HepG2 (cell line): ENCODE measurements around the gene IRF2. TPM values are rescaled to one million over a fixed set of nuclear protein-coding genes. Genes with fewer than 3 reads are reported as not detected.
A peak's percentile ranks its signal among the peaks of the same experiment; 100 is the strongest.

Source experiments
- ARNTL ChIP-seq: sonication (generic); formaldehyde crosslinking; IDR thresholded peaks from 2 replicates; pipeline ENCODE4 v1.4.0; 2020; ENCODE audit warnings: mild to moderate bottlenecking, missing genetic modification reagents
- ATM ChIP-seq: fragments of 450-650 bp; IDR thresholded peaks from 2 replicates; pipeline ENCODE4 v1.7.1; 2017; ENCODE audit warnings: mild to moderate bottlenecking, borderline replicate concordance
- BHLHE40 ChIP-seq: IDR thresholded peaks from 2 replicates; pipeline ENCODE4 v1.6.1; 2011; ENCODE audit warnings: low read length, improper control_type of control experiment
- CBX2 ChIP-seq, 2 experiments: fragments of 200-600 bp in 1 of 2; sonication (generic); formaldehyde crosslinking in 1 of 2; IDR thresholded peaks; 2 replicates each; pipeline versions ENCODE4 v1.7.0 to v1.8.1; 2018 to 2022; ENCODE audit warnings: low read depth in 2 of 2, low read length in 1 of 2, mild to moderate bottlenecking in 1 of 2, missing genetic modification reagents in 1 of 2
- GABPA ChIP-seq, 2 experiments: IDR thresholded peaks; 2 replicates each; pipeline ENCODE4 v1.6.1; 2011 to 2016; ENCODE audit warnings: low read depth in 2 of 2, low read length in 1 of 2, missing biosample characterization in 1 of 2, missing genetic modification characterization in 1 of 2
- KLF9 ChIP-seq: IDR thresholded peaks from 2 replicates; pipeline ENCODE4 v1.6.1; 2016; ENCODE audit warnings: low read depth
- PAF1 ChIP-seq: IDR thresholded peaks from 2 replicates; pipeline ENCODE4 v1.6.1; 2016; ENCODE audit warnings: missing genetic modification reagents, missing compliant biosample characterization
- SNAI1 ChIP-seq: sonication (generic); formaldehyde crosslinking; IDR thresholded peaks from 2 replicates; pipeline ENCODE4 v1.5.0; 2020; ENCODE audit warnings: mild to moderate bottlenecking, missing genetic modification reagents, borderline replicate concordance
- SOX5 ChIP-seq: IDR thresholded peaks from 2 replicates; pipeline ENCODE4 v1.6.1; 2016; ENCODE audit warnings: borderline replicate concordance
- SP5 ChIP-seq: IDR thresholded peaks from 2 replicates; pipeline ENCODE4 v1.6.1; 2016; ENCODE audit warnings: low read depth, borderline replicate concordance
- SRF ChIP-seq: IDR thresholded peaks from 2 replicates; pipeline ENCODE4 v1.6.1; 2011; ENCODE audit warnings: mild to moderate bottlenecking, low read depth, low read length, moderate library complexity
- TBX3 ChIP-seq: fragments of 450-650 bp; IDR thresholded peaks from 2 replicates; pipeline ENCODE4 v1.6.1; 2017; ENCODE audit warnings: antibody characterized with exemption, mild to moderate bottlenecking, inconsistent platforms, borderline replicate concordance
- ZIK1 ChIP-seq: sonication (generic); formaldehyde crosslinking; IDR thresholded peaks from 2 replicates; pipeline ENCODE4 v1.5.0; 2020; ENCODE audit warnings: mild to moderate bottlenecking, low read depth, missing genetic modification reagents, borderline replicate concordance
- ZNF343 ChIP-seq: sonication (generic); formaldehyde crosslinking; IDR thresholded peaks from 2 replicates; pipeline ENCODE4 v1.4.0; 2020; ENCODE audit warnings: mild to moderate bottlenecking, missing genetic modification reagents
- ZNF431 ChIP-seq: sonication (generic); formaldehyde crosslinking; IDR thresholded peaks from 2 replicates; pipeline ENCODE4 v1.9.0; 2022; ENCODE audit warnings: missing genetic modification reagents, low read depth, mild to moderate bottlenecking, borderline replicate concordance
- ZNF501 ChIP-seq: sonication (generic); formaldehyde crosslinking; IDR thresholded peaks from 2 replicates; pipeline ENCODE4 v1.5.1; 2020; ENCODE audit warnings: mild to moderate bottlenecking, moderate library complexity, missing genetic modification reagents
- ZNF598 ChIP-seq: sonication (generic); formaldehyde crosslinking; IDR thresholded peaks from 2 replicates; pipeline ENCODE4 v1.5.1; 2020; ENCODE audit warnings: mild to moderate bottlenecking, missing genetic modification reagents, borderline replicate concordance
- polyA plus RNA-seq, 8 experiments: library from polyadenylated mRNA; depleted of rRNA in 3 of 8; stranded (reverse) in 7 of 8; unstranded in 1 of 8; fragments of >200 nt; fragmentation: Illumina TruSeq in 4 of 8; extraction: Trizol in 4 of 8; gene quantifications; 2 replicates each; pipeline versions ENCODE4 v1.2.1 to v1.2.3, GENCODE V29; 2011 to 2016; ENCODE audit warnings: low read depth in 4 of 8, missing spikeins in 1 of 8, mixed read lengths in 1 of 8; ENCODE audit not compliant: insufficient read depth in 1 of 8
- total RNA-seq, 5 experiments: library from RNA; depleted of rRNA; stranded (reverse); fragments of >200 nt; fragmentation: Illumina TruSeq; extraction: Trizol; gene quantifications; 2 replicates each; pipeline ENCODE4 v1.2.3, GENCODE V29; 2016; ENCODE audit warnings: low read depth in 1 of 5
- TF ChIP-seq, protein P1 (sequence below): sonication (generic); formaldehyde crosslinking; IDR thresholded peaks from 2 replicates; pipeline ENCODE4 v1.4.0; 2020; ENCODE audit warnings: low read depth, mild to moderate bottlenecking, missing genetic modification reagents
- TF ChIP-seq, protein P2 (sequence below): sonication (generic); formaldehyde crosslinking; IDR thresholded peaks from 2 replicates; pipeline ENCODE4 v1.5.0; 2020; ENCODE audit warnings: missing genetic modification reagents
- TF ChIP-seq, protein P3 (sequence below): sonication (generic); formaldehyde crosslinking; IDR thresholded peaks from 2 replicates; pipeline ENCODE4 v1.4.0; 2020; ENCODE audit warnings: missing genetic modification reagents, mild to moderate bottlenecking, borderline replicate concordance
- TF ChIP-seq, protein P4 (sequence below): sonication (generic); formaldehyde crosslinking; IDR thresholded peaks from 2 replicates; pipeline ENCODE4 v1.4.0; 2020; ENCODE audit warnings: low read depth, missing genetic modification reagents
- TF ChIP-seq, protein P5 (sequence below): IDR thresholded peaks from 2 replicates; pipeline ENCODE4 v1.6.1; 2018; ENCODE audit warnings: missing genetic modification reagents, mild to moderate bottlenecking, missing compliant biosample characterization

IRF2 gene
- total and polyA plus RNA-seq, 2 of the 13 experiments (the other 11 are each of a cell fraction or from before 2014, with no cell fraction given) = 15.5 to 28.8 TPM

DNA sequence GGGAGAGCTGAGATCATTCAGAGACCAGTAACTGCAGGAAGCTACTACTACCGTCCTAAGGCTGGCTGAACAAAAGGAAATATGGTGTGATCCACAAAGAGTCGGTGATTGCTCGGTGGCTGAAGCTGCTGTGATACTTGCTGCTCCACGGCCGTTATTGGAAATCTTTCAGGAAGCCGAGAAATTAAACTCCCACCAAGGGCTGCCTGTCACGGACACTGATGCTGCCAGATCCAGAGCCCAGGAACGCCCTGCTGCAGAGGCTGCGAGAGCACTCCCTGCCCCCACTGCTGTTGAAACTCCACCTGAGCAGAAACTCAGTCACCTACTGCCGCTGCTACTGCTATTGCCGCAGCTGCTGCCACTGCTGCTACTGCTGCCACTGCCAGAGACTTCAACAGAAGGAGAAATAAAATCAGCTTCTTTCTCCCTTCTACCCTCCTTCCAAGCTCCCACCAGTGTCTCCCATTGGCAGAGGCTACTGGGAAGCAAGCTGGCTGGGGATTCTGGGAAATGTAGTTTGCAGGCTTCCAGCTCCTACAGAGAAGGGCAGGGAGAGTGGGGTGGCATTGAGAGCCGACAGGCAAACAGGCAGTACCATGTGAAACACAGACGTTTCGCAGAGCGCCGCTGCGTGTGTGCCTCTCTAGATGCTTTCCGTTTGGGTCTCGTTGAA is 130.7 kb downstream of the IRF2 start (continued):
- TF ChIP-seq BHLHE40 (no peak), ARNTL (CRISPR knock-in tag) (no peak), ZNF501 (CRISPR knock-in tag) (peak; percentile 79), ZNF431 (CRISPR knock-in tag) (no peak), ZNF598 (CRISPR knock-in tag) (no peak; the same call in 1 of the 2 replicates), SP5 (CRISPR knock-in tag) (no peak), ZIK1 (no peak), PAF1 (CRISPR knock-in tag) (no peak), ZNF343 (no peak), SRF (no peak), ATM (no peak), SNAI1 (CRISPR knock-in tag) (no peak), KLF9 (CRISPR knock-in tag) (no peak), TBX3 (no peak), SOX5 (CRISPR knock-in tag) (no peak), GABPA (IDR thresholded peaks at IDR 0.05; ENCODE audit: low read depth, low read length) (no peak), GABPA (CRISPR knock-in tag; IDR thresholded peaks at IDR 0.05; ENCODE audit: low read depth) (peak; percentile 81), CBX2 (IDR thresholded peaks at IDR 0.05; ENCODE audit: low read depth, low read length) (no peak), CBX2 (CRISPR knock-in tag; IDR thresholded peaks at IDR 0.05; ENCODE audit: low read depth) (no peak)
- TF ChIP-seq, protein P1, sequence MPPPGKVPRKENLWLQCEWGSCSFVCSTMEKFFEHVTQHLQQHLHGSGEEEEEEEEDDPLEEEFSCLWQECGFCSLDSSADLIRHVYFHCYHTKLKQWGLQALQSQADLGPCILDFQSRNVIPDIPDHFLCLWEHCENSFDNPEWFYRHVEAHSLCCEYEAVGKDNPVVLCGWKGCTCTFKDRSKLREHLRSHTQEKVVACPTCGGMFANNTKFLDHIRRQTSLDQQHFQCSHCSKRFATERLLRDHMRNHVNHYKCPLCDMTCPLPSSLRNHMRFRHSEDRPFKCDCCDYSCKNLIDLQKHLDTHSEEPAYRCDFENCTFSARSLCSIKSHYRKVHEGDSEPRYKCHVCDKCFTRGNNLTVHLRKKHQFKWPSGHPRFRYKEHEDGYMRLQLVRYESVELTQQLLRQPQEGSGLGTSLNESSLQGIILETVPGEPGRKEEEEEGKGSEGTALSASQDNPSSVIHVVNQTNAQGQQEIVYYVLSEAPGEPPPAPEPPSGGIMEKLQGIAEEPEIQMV (CRISPR knock-in tag) = no peak
- TF ChIP-seq, protein P2, sequence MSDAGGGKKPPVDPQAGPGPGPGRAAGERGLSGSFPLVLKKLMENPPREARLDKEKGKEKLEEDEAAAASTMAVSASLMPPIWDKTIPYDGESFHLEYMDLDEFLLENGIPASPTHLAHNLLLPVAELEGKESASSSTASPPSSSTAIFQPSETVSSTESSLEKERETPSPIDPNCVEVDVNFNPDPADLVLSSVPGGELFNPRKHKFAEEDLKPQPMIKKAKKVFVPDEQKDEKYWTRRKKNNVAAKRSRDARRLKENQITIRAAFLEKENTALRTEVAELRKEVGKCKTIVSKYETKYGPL (CRISPR knock-in tag) = no peak
- TF ChIP-seq, protein P3, sequence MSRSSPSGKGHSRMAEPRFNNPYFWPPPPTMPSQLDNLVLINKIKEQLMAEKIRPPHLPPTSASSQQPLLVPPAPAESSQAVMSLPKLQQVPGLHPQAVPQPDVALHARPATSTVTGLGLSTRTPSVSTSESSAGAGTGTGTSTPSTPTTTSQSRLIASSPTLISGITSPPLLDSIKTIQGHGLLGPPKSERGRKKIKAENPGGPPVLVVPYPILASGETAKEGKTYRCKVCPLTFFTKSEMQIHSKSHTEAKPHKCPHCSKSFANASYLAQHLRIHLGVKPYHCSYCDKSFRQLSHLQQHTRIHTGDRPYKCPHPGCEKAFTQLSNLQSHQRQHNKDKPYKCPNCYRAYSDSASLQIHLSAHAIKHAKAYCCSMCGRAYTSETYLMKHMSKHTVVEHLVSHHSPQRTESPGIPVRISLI = no peak
- TF ChIP-seq, protein P4, sequence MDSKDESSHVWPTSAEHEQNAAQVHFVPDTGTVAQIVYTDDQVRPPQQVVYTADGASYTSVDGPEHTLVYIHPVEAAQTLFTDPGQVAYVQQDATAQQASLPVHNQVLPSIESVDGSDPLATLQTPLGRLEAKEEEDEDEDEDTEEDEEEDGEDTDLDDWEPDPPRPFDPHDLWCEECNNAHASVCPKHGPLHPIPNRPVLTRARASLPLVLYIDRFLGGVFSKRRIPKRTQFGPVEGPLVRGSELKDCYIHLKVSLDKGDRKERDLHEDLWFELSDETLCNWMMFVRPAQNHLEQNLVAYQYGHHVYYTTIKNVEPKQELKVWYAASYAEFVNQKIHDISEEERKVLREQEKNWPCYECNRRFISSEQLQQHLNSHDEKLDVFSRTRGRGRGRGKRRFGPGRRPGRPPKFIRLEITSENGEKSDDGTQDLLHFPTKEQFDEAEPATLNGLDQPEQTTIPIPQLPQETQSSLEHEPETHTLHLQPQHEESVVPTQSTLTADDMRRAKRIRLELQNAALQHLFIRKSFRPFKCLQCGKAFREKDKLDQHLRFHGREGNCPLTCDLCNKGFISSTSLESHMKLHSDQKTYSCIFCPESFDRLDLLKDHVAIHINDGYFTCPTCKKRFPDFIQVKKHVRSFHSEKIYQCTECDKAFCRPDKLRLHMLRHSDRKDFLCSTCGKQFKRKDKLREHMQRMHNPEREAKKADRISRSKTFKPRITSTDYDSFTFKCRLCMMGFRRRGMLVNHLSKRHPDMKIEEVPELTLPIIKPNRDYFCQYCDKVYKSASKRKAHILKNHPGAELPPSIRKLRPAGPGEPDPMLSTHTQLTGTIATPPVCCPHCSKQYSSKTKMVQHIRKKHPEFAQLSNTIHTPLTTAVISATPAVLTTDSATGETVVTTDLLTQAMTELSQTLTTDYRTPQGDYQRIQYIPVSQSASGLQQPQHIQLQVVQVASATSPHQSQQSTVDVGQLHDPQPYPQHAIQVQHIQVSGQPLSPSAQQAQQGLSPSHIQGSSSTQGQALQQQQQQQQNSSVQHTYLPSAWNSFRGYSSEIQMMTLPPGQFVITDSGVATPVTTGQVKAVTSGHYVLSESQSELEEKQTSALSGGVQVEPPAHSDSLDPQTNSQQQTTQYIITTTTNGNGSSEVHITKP = no peak
- TF ChIP-seq, protein P5, sequence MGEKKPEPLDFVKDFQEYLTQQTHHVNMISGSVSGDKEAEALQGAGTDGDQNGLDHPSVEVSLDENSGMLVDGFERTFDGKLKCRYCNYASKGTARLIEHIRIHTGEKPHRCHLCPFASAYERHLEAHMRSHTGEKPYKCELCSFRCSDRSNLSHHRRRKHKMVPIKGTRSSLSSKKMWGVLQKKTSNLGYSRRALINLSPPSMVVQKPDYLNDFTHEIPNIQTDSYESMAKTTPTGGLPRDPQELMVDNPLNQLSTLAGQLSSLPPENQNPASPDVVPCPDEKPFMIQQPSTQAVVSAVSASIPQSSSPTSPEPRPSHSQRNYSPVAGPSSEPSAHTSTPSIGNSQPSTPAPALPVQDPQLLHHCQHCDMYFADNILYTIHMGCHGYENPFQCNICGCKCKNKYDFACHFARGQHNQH (CRISPR knock-in tag) = no peak
